ENCODE results near the gene ZPLD1. TPM values are rescaled to one million over a fixed set of nuclear protein-coding genes. Genes with fewer than 3 reads are reported as not detected.

Gene ZPLD1
- total RNA-seq, 1 donor from 2014 or later, result not detected

DNA sequence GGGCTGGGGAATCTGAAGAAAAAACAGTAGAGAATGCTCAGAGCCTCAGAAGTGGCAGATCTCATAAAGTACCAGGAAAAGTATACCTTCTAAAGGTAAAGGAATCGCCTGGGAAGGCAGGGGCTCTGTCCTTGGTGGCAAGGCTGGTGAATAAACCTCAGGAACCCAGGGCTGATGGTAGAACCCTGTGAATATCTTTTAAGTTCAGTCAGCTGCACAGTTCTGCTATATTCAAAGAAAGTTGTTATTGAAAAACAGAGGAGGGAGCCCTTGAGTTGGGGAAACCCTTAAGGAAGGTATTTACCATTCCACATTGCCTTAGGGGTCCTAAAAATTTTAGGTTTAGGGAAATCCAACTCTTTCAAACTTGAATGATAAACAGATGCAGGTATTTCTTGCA is 31.2 kb downstream of the ZPLD1 start:
- intact Hi-C loops (cut with micrococcal nuclease), result no loop called here

- intact Hi-C loops (cut with micrococcal nuclease), result no loop called here
Measured at GRCh38 chr3:102470066-102470465, 35.3 kb downstream of the ZPLD1 start.

DNA sequence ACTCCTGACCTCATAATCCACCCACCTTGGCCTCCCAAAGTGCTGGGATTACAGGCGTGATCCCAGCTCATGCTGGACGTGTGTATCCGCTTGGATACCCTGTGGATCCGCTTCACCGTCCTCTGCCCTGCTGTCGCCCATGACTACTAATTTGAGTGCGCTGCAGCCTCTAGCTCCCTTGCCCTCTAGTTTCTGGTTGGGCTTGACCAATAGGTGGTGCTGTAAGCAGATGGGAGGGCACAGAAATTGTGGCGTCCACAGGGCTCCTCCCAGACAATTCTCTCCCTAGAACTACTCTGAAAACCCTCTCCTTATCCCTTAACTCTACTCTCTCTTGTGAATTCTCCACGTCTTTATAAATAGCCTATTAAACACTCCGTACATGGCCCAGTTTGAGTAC is 36.2 kb downstream of the ZPLD1 start:
- intact Hi-C loops (cut with micrococcal nuclease), result no loop called here

- intact Hi-C loops (cut with micrococcal nuclease), result no loop called here
Measured at GRCh38 chr3:102471491-102471890, 36.7 kb downstream of the ZPLD1 start.

DNA sequence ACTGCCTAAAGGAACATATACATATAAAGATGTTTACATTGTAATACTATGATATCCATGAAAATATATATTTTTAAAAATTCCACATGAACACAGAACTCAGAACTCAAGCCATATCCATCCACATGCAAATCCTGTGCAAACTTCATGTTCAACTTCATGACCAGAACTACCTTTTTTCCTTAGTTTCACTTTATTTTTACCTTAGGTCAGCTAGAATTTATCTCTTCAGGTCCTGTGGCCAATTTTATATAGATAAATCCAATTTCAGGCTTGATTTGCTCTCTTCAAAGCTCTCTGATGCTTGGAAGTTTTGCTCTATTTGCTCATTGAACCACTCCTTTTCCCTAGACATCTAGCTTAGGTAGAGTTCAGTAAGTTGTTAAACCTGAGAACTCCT is 38.8 kb downstream of the ZPLD1 start:
- intact Hi-C loops (cut with micrococcal nuclease), result no loop called here

DNA sequence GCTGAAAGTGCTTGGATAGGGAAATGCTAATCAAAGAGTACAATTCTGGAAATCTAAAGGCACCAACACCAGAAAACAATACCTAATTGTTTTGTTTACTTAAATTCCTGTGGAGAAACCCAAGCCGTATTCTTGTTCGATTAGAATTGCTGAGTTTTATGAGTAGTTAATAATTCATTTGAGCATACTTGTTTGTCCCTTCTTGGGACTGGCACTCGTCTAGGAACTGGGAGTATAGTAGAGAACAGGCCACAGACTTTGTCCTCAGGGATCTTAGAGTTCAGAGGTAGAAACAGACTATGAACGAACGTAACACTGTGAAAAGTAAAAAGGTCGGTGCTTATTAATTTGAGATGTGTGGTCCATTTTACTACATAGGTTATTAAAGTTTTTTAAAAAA is 39.4 kb downstream of the ZPLD1 start:
- intact Hi-C loops (cut with micrococcal nuclease), result no loop called here

DNA sequence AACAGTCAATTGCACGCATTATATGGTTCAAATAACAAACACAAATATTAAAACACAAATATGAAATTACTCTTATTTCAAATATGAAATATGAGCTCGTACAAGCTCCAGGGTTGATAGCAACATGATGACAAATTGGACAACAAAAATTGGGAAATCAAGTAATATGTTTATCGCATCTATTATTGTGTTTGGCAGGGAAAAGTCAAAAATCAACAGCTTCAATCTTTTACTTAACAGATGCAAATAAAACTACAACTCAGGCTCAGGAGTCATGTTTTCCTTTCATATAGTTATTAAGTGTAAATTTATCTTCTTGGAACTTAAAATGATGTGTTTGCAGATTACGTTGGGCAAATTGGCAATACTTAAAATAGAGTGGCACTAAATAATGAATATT is 41.4 kb downstream of the ZPLD1 start:
- intact Hi-C loops (cut with micrococcal nuclease), result no loop called here

DNA sequence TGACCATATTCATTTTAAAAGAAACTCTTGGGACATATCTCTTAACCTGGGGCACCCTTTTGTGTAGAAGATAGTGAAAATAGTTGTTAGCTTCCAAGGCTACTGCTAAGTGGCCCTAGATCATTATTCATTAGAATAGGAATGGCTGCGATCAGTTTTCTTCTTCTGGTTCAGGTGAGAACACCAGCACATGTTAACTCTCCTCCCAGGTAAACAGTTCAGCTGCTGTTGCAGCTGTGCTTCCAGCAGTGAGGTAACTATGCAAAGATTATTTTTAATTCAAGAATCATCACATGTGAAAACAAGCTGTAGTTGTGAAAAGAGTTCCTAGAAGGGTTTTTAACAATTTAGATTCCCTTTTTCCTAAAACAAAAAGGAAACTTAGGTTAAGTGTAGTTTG is 43.3 kb downstream of the ZPLD1 start:
- intact Hi-C loops (cut with micrococcal nuclease), result no loop called here

- intact Hi-C loops (cut with micrococcal nuclease), result no loop called here
Measured at GRCh38 chr3:102480139-102480538, 45.3 kb downstream of the ZPLD1 start.

DNA sequence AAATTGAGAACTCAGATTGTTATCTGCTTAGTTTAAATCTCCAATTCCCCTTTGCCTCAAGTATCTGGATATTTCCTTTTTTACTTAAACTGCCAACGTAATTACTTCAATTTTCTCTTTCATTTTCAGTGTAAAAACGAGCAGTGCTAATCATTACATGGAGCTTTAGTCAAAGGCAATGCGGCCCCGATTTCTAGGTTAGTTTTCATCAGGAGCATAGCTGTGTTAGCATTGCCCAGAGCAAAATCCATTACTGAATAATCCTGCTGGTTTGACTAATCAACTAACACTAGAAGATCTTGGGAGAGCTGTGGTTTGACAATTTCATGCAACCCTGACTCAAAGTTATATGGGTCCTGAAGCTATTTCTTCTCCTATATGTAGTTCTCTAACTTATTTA is 46.2 kb downstream of the ZPLD1 start:
- intact Hi-C loops (cut with micrococcal nuclease), result no loop called here

GRCh38 chr3:102483556-102483955 is 48.7 kb downstream of the ZPLD1 start:
- intact Hi-C loops (cut with micrococcal nuclease), result no loop called here

DNA sequence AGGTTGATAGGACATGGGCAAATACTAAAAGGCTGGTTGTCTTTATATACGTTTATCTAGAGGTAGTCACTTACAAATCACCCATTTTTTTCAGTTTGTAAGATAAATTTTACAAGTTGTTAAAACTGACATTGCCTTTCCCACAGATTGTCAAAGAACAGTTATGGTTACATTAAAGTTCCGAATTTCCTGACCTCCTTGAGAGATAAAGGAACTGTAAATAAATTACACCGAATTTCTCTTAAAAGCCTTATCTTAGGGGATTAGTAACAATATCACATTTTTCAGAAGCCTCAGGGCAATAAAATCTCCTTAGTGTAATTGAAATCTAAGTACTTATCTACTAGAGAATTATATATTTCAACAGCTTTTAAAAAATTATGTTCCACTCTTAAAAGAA is 49.5 kb downstream of the ZPLD1 start:
- intact Hi-C loops (cut with micrococcal nuclease), result no loop called here

DNA sequence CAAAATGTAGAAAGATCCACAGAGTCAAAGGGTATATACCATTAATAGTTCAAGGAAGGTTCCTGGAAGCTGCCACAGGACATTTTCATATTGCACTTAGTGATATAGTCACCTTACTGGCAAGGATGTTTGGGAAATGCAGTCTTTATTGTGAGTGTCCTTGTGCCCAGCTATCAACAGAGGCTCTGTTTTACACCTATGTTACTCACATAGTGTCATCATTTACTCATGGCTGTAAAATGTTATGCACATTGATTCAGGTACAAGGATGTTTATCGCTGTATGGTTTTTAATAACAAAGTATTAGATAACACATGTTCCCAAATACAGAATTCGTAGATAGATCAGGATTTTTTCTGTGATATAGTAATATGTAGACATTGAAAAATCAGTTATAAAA is 50.9 kb downstream of the ZPLD1 start:
- intact Hi-C loops (cut with micrococcal nuclease), result no loop called here

DNA sequence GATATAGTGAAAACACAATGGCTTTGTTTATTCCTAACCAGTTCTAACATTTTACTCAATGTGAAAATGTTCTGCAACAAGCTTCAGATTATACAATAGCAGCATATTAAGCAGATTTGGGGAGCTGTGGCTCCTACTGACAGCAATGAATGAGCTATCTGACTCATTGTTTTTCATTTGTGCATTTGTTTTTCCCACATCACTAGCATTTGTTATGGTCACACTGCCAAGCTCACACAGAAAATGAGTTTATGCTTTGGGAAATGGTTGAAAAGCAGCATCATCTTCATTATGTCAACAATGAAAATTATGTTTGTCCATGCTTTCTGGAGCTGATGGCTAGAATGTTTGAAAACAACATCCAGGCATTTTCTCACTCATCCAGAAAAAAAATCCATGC is 53.5 kb downstream of the ZPLD1 start:
- intact Hi-C loops (cut with micrococcal nuclease), result no loop called here

DNA sequence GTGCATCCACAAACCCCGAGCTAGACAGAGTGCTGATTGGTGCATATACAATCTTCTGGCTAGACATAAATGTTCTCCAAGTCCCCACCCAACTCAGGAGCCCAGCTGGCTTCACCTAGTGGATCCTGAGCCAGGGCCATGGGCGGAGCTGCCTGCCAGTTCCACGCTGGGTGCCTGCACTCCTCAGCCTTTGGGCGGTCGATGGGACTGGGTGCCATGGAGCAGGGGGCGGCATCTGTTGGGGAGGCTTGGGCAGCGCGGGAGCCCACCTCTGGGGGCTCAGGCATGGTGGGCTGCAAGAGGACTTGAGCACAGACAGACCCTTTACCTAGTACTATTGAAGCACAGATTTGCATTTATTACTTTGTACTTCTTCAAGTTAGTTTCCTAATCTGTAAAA is 57.5 kb downstream of the ZPLD1 start:
- intact Hi-C loops (cut with micrococcal nuclease), result no loop called here

DNA sequence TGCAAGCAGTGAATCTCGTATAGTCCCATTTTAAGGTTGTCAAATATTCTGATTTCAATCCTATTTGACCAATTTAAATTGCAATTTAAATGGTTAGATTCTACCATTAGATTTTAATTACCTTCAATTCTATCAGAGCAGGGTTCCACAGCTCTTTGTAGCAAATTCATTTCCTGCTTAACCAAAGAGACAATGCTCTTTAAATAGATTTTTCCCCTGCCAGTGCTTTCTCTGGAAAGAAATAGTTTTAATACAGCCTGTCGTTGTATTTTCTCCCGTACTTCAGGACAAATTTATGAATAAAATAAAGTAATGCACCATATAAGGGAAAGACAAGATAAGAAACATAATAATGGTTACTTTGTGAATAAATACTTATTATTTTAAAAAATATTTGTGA is 62.8 kb downstream of the ZPLD1 start:
- intact Hi-C loops (cut with micrococcal nuclease), result no loop called here

DNA sequence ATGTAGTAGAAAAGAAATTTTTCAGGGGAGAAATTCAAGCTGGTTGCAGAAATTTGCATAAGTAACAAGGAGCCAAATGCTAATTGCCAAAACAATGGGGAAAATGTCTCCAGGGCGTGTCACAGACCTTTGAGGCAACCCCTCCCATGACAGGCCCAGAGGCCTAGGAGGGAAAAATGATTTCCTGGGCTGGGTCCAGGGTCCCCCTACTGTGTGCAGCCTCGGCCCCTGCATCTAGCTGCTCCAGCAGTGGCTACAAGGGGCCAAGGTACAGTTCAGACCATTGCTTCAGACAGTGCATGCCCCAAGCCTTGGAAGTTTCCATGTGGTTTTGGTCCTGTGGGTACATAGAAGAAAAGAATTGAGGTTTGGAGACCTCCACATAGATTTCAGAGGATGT is 70.7 kb downstream of the ZPLD1 start:
- intact Hi-C loops (cut with micrococcal nuclease), result no loop called here

DNA sequence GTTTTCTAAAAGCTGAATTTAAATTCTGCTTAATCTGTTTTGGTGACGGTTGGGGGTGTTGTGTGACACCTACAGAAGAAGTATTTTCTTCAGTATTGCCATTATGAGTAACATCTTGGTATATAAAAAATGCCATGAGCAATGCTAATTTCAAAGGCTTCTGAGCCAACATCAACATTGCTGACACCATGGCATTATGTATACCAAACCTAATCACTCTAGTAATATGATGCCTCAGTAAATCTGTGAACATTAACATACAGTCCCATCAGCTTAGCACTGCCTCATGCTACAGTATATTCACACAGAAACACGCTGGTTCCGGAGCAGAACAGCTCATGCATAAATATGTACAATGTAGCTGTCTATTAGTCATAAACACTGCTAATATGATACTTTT is 75.8 kb downstream of the ZPLD1 start:
- intact Hi-C loops (cut with micrococcal nuclease), result no loop called here

DNA sequence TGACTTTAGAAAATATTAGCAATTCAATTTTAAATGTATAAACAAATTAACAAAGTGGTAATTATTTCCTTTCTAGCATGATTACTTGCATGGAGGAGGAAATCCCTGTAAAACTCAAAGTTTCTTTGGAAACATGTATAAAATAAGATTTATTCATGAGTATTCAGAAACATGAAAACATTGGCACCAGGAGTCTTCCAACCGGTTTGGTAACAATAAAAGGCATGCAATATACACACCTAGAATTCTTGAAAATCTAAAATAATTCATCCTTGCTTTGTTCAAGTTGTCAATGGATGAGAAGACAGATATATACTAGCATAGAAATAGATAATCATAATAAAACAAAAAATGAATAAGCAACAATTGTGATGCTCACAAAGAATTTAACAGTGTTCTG is 76.4 kb downstream of the ZPLD1 start:
- intact Hi-C loops (cut with micrococcal nuclease), result no loop called here

GRCh38 chr3:102511639-102512038 is 76.8 kb downstream of the ZPLD1 start:
- intact Hi-C loops (cut with micrococcal nuclease), result no loop called here

DNA sequence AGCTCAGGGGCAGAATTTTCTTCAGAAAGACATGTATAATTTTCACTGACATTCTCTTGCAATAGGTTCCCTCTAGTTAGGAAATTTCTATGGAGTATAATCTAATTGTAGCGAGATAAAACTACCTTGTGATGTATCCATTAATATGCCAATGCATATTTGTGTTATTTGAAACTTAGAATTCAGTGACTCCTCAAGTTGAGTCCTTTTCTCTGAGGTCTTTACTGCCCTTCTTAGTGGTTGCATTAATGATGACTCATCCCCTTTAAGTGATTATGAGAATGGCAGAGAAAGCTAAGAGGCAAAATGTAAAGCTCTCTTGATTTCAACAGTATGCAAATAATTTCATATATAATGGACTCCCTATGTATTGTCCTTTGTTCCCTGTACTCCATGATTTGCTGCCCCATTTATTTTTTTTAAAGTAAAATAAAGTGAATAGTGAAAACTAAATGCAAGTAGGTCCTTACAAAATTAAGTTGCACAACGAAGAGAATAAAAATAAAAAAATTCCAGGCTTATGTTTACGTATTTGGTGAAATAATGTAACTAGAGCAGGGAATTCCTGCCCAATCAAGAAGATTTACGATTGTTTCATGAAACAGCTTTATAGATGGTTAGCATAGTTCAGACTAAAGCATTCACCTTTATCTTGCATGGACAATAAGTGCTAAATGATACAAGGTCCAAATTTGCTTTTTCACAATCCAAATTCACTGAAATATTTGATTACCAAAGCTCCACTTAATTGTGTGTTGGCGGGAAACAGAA is 78.1 kb downstream of the ZPLD1 start:
- intact Hi-C loops (cut with micrococcal nuclease), result no loop called here

DNA sequence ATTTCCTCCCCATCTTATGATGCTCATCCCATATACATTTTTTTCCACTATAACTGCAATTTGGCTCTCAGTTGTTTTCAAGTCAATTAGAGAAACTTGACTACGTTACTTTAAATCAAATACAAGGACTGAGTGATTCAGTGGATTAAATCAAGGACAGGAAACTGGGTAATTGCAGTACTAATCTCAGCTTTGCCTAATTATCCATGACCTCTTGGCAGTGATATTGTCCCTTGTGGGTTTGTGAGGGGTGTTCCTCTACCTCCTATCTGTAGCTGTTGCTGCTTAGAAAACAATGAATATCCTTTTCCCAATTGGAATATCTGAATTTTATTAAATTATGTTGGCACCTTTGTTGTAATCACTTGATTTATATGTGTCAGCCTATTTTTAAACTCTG is 79.4 kb downstream of the ZPLD1 start:
- intact Hi-C loops (cut with micrococcal nuclease), result no loop called here

DNA sequence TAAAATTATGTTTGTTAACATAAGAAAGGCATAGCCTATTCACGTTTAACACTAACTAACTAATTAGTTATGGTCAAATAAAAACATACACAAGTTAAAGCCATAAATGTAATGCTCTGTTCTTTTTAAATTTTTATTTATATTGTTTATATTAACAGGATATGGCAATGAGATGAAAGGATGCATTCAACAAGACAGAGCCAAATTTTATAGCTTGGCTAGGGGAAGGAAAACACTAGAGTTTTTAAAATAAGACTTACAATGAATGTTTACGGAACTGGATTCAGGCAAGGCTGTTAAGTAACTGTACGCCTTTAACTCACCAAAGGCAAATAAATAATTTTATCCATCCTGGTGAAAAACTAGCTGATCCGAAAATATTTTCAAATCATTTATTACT is 86.4 kb downstream of the ZPLD1 start:
- intact Hi-C loops (cut with micrococcal nuclease), result no loop called here

DNA sequence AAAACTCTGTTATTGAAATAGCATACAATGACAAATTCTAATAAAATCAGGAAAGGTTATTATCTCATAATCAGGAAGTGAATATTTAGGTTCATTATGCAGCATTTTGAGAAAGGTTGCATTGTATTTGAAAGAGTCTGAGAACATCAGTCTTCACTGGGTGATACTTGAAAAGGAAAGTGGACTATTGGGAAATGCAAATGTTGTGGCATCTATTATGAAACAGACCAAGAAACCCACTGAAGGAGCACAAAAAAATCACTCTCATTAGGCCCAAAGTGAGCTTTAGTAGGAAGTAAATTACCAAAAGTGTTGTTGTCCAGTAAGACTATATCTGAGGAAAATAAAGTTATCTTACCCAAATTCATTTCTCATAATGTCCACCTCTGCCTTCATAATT is 90.8 kb downstream of the ZPLD1 start:
- intact Hi-C loops (cut with micrococcal nuclease), result no loop called here
